Measurements from ENCODE around the gene GCLC.
"Not testable (repeated sequence)": the region's sequence is repeated elsewhere in the genome, so short reads cannot be mapped to it uniquely, and the experiment has no call there.

The GCLC gene

GRCh38 chr6:53556986-53557715, 12.2 kb upstream of the GCLC start:
- DNase-seq = no peak

- not testable (repeated sequence) for DNase-seq
These were observed 8.7 kb upstream of the GCLC start for GRCh38 chr6:53553600-53553999.

- DNase-seq = not testable (repeated sequence)
These were observed 6.8 kb upstream of the GCLC start for GRCh38 chr6:53551681-53552080.

- DNase-seq = peak; percentile 96
These were observed 3.1 kb upstream of the GCLC start for GRCh38 chr6:53547811-53548496.

GRCh38 chr6:53547166-53547810, 2.4 kb upstream of the GCLC start:
- no peak for DNase-seq

GRCh38 chr6:53546281-53546680, 1.4 kb upstream of the GCLC start:
- peak; percentile 82 for DNase-seq

- DNase-seq = peak; percentile 19
These were observed 758 bp downstream of the GCLC start for GRCh38 chr6:53544217-53544469.

GRCh38 chr6:53543359-53544216, 1.3 kb downstream of the GCLC start:
- peak; percentile 22 for DNase-seq

- no peak for DNase-seq
These were observed 3.0 kb downstream of the GCLC start for GRCh38 chr6:53541900-53542299.

- no peak for DNase-seq
These were observed 4.7 kb downstream of the GCLC start for GRCh38 chr6:53540129-53540692.

GRCh38 chr6:53539561-53539960, 5.3 kb downstream of the GCLC start:
- no peak for DNase-seq

GRCh38 chr6:53536561-53536960, 8.3 kb downstream of the GCLC start:
- no peak for DNase-seq

GRCh38 chr6:53532942-53533341, 12.0 kb downstream of the GCLC start:
- no peak for DNase-seq

- DNase-seq = no peak
These were observed 12.7 kb downstream of the GCLC start for GRCh38 chr6:53532061-53532797.

- DNase-seq = no peak
These were observed 14.0 kb downstream of the GCLC start for GRCh38 chr6:53530780-53531386.

- peak; percentile 61 for DNase-seq
These were observed 14.6 kb downstream of the GCLC start for GRCh38 chr6:53530346-53530745.

- DNase-seq = peak; percentile 57
These were observed 15.4 kb downstream of the GCLC start for GRCh38 chr6:53529324-53530036.

GRCh38 chr6:53528107-53528506, 16.8 kb downstream of the GCLC start:
- DNase-seq = no peak

GRCh38 chr6:53527249-53527765, 17.6 kb downstream of the GCLC start:
- DNase-seq = no peak

- DNase-seq = no peak
These were observed 18.9 kb downstream of the GCLC start for GRCh38 chr6:53526000-53526399.

GRCh38 chr6:53524455-53524815, 20.5 kb downstream of the GCLC start:
- peak; percentile 84 for DNase-seq

Measured in fibroblast of skin of back (primary cell).